HepG2 (cell line): Measurements from ENCODE around the gene POU3F1. TPM values are rescaled to one million over a fixed set of nuclear protein-coding genes. Genes with fewer than 3 reads are reported as not detected.

Experiments
- ARID2 ChIP-seq: sonication (generic); formaldehyde crosslinking; IDR thresholded peaks from 2 replicates; pipeline ENCODE4 v1.8.1; 2022; ENCODE audit warnings: mild to moderate bottlenecking, missing genetic modification reagents, borderline replicate concordance
- ARNT2 ChIP-seq: sonication (generic); formaldehyde crosslinking; IDR thresholded peaks from 2 replicates; pipeline ENCODE4 v1.8.0; 2022; ENCODE audit warnings: mild to moderate bottlenecking, low read depth, missing genetic modification reagents, moderate library complexity
- ATF7-NPFF ChIP-seq: sonication (generic); formaldehyde crosslinking; IDR thresholded peaks from 2 replicates; pipeline ENCODE4 v1.8.1; 2023; ENCODE audit warnings: mild to moderate bottlenecking, low read depth, missing genetic modification reagents, moderate library complexity
- HMGXB4 ChIP-seq, 2 experiments: sonication (generic) in 1 of 2; formaldehyde crosslinking in 1 of 2; IDR thresholded peaks; 2 replicates each; pipeline versions ENCODE4 v1.4.0 to v1.6.1; 2018 to 2020; ENCODE audit warnings: missing genetic modification reagents in 2 of 2, borderline replicate concordance in 1 of 2, low read depth in 1 of 2, mild to moderate bottlenecking in 1 of 2, missing biosample characterization in 1 of 2
- HOXA3 ChIP-seq: sonication (generic); formaldehyde crosslinking; IDR thresholded peaks from 2 replicates; pipeline ENCODE4 v1.5.0; 2020; ENCODE audit warnings: missing genetic modification reagents
- ISL2 ChIP-seq: sonication (generic); formaldehyde crosslinking; IDR thresholded peaks from 2 replicates; pipeline ENCODE4 v1.5.0; 2020; ENCODE audit warnings: missing genetic modification reagents
- MED13 ChIP-seq: sonication (generic); formaldehyde crosslinking; IDR thresholded peaks from 2 replicates; pipeline ENCODE4 v1.5.0; 2020; ENCODE audit warnings: missing genetic modification reagents
- NFKBIZ ChIP-seq: IDR thresholded peaks from 2 replicates; pipeline ENCODE4 v1.6.1; 2018; ENCODE audit warnings: missing genetic modification reagents, missing compliant biosample characterization
- PCBP1 ChIP-seq: fragments of 200-400 bp; formaldehyde crosslinking; IDR thresholded peaks from 2 replicates; pipeline ENCODE4 v1.6.1; 2017; ENCODE audit warnings: mild to moderate bottlenecking, low read depth, low read length, borderline replicate concordance
- PRDM4 ChIP-seq: sonication (generic); formaldehyde crosslinking; IDR thresholded peaks from 2 replicates; pipeline ENCODE4 v1.9.0; 2021; ENCODE audit warnings: missing genetic modification reagents, borderline replicate concordance
- SIN3A ChIP-seq: IDR thresholded peaks from 2 replicates; pipeline ENCODE4 v1.6.1; 2011; ENCODE audit warnings: low read depth, mild to moderate bottlenecking, control low read depth, low read length, borderline replicate concordance
- ZNF256 ChIP-seq: sonication (generic); formaldehyde crosslinking; conservative IDR thresholded peaks from 2 replicates; pipeline ENCODE4 v1.4.0; 2020; ENCODE audit warnings: missing genetic modification reagents
- ZNF446 ChIP-seq: sonication (generic); formaldehyde crosslinking; IDR thresholded peaks from 2 replicates; pipeline ENCODE4 v1.5.0; 2020; ENCODE audit warnings: mild to moderate bottlenecking, missing genetic modification reagents
- ZNF543 ChIP-seq: sonication (generic); formaldehyde crosslinking; IDR thresholded peaks from 2 replicates; pipeline ENCODE4 v1.4.0; 2020; ENCODE audit warnings: mild to moderate bottlenecking, missing genetic modification reagents
- polyA plus RNA-seq, 8 experiments: library from polyadenylated mRNA; depleted of rRNA in 3 of 8; stranded (reverse) in 7 of 8; unstranded in 1 of 8; fragments of >200 nt; fragmentation: Illumina TruSeq in 4 of 8; extraction: Trizol in 4 of 8; gene quantifications; 2 replicates each; pipeline versions ENCODE4 v1.2.1 to v1.2.3, GENCODE V29; 2011 to 2016; ENCODE audit warnings: low read depth in 4 of 8, missing spikeins in 1 of 8, mixed read lengths in 1 of 8; ENCODE audit not compliant: insufficient read depth in 1 of 8
- total RNA-seq, 5 experiments: library from RNA; depleted of rRNA; stranded (reverse); fragments of >200 nt; fragmentation: Illumina TruSeq; extraction: Trizol; gene quantifications; 2 replicates each; pipeline ENCODE4 v1.2.3, GENCODE V29; 2016; ENCODE audit warnings: low read depth in 1 of 5
- TF ChIP-seq, protein P1 (sequence below): sonication (generic); formaldehyde crosslinking; IDR thresholded peaks from 2 replicates; pipeline ENCODE4 v1.8.0; 2022; ENCODE audit warnings: missing genetic modification reagents, mild to moderate bottlenecking, inconsistent platforms, borderline replicate concordance
- TF ChIP-seq, protein P2 (sequence below): sonication (generic); formaldehyde crosslinking; IDR thresholded peaks from 2 replicates; pipeline ENCODE4 v1.4.0; 2020; ENCODE audit warnings: missing genetic modification reagents, mild to moderate bottlenecking, borderline replicate concordance
- TF ChIP-seq, protein P3 (sequence below): sonication (generic); formaldehyde crosslinking; IDR thresholded peaks from 2 replicates; pipeline ENCODE4 v1.5.1; 2020; ENCODE audit warnings: mild to moderate bottlenecking, moderate library complexity, missing genetic modification reagents

The POU3F1 gene
- total and polyA plus RNA-seq, 2 of the 13 experiments (the other 11 are each of a cell fraction or from before 2014, with no cell fraction given), result not detected

DNA sequence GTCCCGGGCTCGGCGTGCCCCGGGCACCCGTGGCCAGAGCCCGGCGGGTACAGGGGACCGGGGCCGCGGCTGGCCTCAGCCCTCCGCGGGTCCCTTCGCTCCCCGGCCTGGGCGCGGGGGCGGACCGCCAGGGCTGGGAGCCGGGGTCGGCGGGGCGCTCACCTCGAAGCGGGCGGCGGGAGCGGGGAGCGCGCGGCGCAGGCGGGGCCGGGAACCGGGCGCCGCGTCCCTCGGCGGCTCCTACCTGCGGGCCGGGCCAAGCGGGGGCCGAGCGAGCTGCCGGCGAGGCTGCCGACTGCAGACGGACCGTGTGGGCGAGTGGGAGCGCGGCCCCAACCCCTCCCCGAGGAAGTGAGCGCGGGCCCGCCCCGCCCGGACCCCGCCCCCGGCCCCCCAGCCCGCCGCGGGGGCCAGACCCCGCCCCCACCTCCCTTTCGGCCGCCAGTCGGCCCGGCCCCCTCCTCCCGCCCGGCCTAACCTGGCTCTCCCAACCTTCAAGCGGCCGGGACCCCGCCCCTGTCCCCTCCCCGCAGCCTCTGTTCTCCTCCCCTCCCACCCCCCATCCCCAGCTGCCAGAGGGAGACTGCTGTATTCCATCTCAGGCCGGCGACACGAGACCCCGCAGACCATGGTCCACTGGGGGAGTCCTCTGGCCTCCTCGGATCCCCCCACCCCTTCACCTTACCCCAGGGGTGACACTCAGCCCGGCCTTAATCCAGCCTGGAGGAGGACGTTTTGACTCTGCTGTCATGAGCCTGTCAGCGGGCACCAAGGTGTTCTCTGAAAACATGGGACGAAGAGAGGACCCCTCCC is 41.2 kb downstream of the POU3F1 start, which contains the start of gene FHL3 (continued):
- TF ChIP-seq PRDM4 (CRISPR knock-in tag) (no peak), ZNF446 (CRISPR knock-in tag) (no peak), SIN3A (peak; percentile 62; the same call in 1 of the 2 replicates), ATF7-NPFF (CRISPR knock-in tag) (no peak), PCBP1 (no peak), MED13 (CRISPR knock-in tag) (no peak), ARID2 (CRISPR knock-in tag) (no peak), ARNT2 (CRISPR knock-in tag) (0 out of 2 replicates have a peak, but pooled peaks have one; percentile 69), ISL2 (CRISPR knock-in tag) (no peak), NFKBIZ (CRISPR knock-in tag) (no peak), HOXA3 (0 out of 2 replicates have a peak, but pooled peaks have one; percentile 18), ZNF256 (no peak), HMGXB4 (CRISPR knock-in tag; IDR thresholded peaks at IDR 0.05; ENCODE audit: borderline replicate concordance in 1 of 2, low read depth in 1 of 2) (no peak), ZNF543 (CRISPR knock-in tag) (no peak)
- TF ChIP-seq, protein P1, sequence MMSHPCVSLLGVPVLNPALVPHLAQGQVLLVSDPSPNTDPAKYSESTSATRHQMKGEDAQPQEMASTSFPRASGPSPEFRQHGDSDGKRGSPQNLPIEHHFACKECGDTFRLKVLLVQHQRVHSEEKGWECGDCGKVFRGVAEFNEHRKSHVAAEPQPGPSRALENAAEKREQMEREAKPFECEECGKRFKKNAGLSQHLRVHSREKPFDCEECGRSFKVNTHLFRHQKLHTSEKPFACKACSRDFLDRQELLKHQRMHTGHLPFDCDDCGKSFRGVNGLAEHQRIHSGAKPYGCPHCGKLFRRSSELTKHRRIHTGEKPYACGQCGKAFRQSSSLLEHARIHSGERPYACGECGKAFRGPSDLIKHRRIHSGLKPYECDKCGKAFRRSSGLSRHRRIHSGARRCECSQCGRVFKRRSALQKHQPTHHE (CRISPR knock-in tag), result no peak
- TF ChIP-seq, protein P2, sequence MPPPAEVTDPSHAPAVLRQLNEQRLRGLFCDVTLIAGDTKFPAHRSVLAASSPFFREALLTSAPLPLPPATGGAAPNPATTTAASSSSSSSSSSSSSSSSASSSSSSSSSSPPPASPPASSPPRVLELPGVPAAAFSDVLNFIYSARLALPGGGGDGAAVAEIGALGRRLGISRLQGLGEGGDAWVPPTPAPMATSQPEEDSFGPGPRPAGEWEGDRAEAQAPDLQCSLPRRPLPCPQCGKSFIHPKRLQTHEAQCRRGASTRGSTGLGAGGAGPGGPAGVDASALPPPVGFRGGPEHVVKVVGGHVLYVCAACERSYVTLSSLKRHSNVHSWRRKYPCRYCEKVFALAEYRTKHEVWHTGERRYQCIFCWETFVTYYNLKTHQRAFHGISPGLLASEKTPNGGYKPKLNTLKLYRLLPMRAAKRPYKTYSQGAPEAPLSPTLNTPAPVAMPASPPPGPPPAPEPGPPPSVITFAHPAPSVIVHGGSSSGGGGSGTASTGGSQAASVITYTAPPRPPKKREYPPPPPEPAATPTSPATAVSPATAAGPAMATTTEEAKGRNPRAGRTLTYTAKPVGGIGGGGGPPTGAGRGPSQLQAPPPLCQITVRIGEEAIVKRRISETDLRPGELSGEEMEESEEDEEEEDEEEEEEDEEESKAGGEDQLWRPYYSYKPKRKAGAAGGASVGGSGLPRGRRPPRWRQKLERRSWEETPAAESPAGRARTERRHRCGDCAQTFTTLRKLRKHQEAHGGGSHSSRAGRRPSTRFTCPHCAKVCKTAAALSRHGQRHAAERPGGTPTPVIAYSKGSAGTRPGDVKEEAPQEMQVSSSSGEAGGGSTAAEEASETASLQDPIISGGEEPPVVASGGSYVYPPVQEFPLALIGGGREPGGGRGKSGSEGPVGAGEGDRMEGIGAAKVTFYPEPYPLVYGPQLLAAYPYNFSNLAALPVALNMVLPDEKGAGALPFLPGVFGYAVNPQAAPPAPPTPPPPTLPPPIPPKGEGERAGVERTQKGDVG (CRISPR knock-in tag), result no peak
- TF ChIP-seq, protein P3, sequence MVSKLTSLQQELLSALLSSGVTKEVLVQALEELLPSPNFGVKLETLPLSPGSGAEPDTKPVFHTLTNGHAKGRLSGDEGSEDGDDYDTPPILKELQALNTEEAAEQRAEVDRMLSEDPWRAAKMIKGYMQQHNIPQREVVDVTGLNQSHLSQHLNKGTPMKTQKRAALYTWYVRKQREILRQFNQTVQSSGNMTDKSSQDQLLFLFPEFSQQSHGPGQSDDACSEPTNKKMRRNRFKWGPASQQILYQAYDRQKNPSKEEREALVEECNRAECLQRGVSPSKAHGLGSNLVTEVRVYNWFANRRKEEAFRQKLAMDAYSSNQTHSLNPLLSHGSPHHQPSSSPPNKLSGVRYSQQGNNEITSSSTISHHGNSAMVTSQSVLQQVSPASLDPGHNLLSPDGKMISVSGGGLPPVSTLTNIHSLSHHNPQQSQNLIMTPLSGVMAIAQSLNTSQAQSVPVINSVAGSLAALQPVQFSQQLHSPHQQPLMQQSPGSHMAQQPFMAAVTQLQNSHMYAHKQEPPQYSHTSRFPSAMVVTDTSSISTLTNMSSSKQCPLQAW, result no peak
